HG03469 (cell line): ENCODE results near the gene TMUB1.

ENCODE experiments used
- ATAC-seq: cut with Tn5 transposase; IDR thresholded peaks from one replicate; pipeline ENCODE4 v1.9.1; 2021; ENCODE audit warnings: mild to moderate bottlenecking, moderate library complexity, moderate number of reproducible peaks; ENCODE audit not compliant: unreplicated experiment

TMUB1 gene

GRCh38 chr7:151035026-151035717, 48.1 kb downstream of the TMUB1 start:
- ATAC-seq = no peak

GRCh38 chr7:151034312-151035025, 48.8 kb downstream of the TMUB1 start:
- no peak for ATAC-seq

- no peak for ATAC-seq
Measured at GRCh38 chr7:151033864-151034249, 49.4 kb downstream of the TMUB1 start.

GRCh38 chr7:151032936-151033863, 50.1 kb downstream of the TMUB1 start:
- ATAC-seq = no peak
